HG03139 (cell line): ENCODE measurements around the gene CLCN6.
"Not testable (repeated sequence)": the region's sequence is repeated elsewhere in the genome, so short reads cannot be mapped to it uniquely, and the experiment has no call there.

Source experiments
- ATAC-seq: cut with Tn5 transposase; IDR thresholded peaks from one replicate; pipeline ENCODE4 v1.9.1; 2021; ENCODE audit not compliant: unreplicated experiment

Gene CLCN6

GRCh38 chr1:11794446-11795237 lies 11.3 kb upstream of the CLCN6 start:
- ATAC-seq = no peak

GRCh38 chr1:11795238-11795890 lies 10.6 kb upstream of the CLCN6 start:
- ATAC-seq = no peak

GRCh38 chr1:11796036-11796828 lies 9.8 kb upstream of the CLCN6 start:
- no peak for ATAC-seq

- ATAC-seq = no peak
Measured at GRCh38 chr1:11797525-11798216, 8.3 kb upstream of the CLCN6 start.

- no peak for ATAC-seq
Measured at GRCh38 chr1:11799099-11799498, 6.9 kb upstream of the CLCN6 start.

GRCh38 chr1:11799896-11800295 lies 6.1 kb upstream of the CLCN6 start:
- no peak for ATAC-seq

GRCh38 chr1:11800391-11800755 lies 5.6 kb upstream of the CLCN6 start:
- ATAC-seq = no peak

- ATAC-seq = no peak
Measured at GRCh38 chr1:11800756-11801433, 5.1 kb upstream of the CLCN6 start.

- ATAC-seq = no peak
Measured at GRCh38 chr1:11802616-11802972, 3.4 kb upstream of the CLCN6 start.

GRCh38 chr1:11802973-11803885 lies 2.8 kb upstream of the CLCN6 start:
- ATAC-seq = no peak

- not testable (repeated sequence) for ATAC-seq
Measured at GRCh38 chr1:11803924-11804665, 1.9 kb upstream of the CLCN6 start.

- no peak for ATAC-seq
Measured at GRCh38 chr1:11804666-11805421, 1.1 kb upstream of the CLCN6 start.

- peak; percentile 32 for ATAC-seq
Measured at GRCh38 chr1:11806307-11806936, 431 bp downstream of the CLCN6 start.

- no peak for ATAC-seq
Measured at GRCh38 chr1:11807133-11807532, 1.1 kb downstream of the CLCN6 start.

GRCh38 chr1:11813021-11813420 lies 7.0 kb downstream of the CLCN6 start:
- ATAC-seq = no peak

- no peak for ATAC-seq
Measured at GRCh38 chr1:11817192-11817591, 11.2 kb downstream of the CLCN6 start.

GRCh38 chr1:11822091-11822490 lies 16.1 kb downstream of the CLCN6 start:
- ATAC-seq = no peak
